GM12878 (cell line): ENCODE measurements around the gene KDM5B. TPM values are rescaled to one million over a fixed set of nuclear protein-coding genes. Genes with fewer than 3 reads are reported as not detected.

Experiments used
- ATAC-seq: fragments of 200-7000 bp; cut with Tn5 transposase; 3 replicates; pipeline ENCODE4 v1.9.1; 2020; ENCODE audit warnings: mild to moderate bottlenecking, moderate library complexity
- BruUV-seq: library from RNA; stranded (reverse); fragments of 400-500 nt; replicated peaks from 2 replicates; lab custom pipeline; 2021; lab: Mats Ljungman, UMichigan
- CTCF ChIA-PET: fragments of 300-600 bp; sonication (Branson Sonifier 250); formaldehyde crosslinking; extraction: SDS; loops from one replicate; lab custom pipeline; 2021; ENCODE audit warnings: inconsistent platforms; lab: Yijun Ruan, JAX
- POLR2A ChIA-PET: fragments of 350-600 bp; formaldehyde crosslinking; extraction: SDS; loops from one replicate; lab custom pipeline; 2021; ENCODE audit warnings: inconsistent platforms; lab: Charles Lee
- RAD21 ChIA-PET: fragments of 300-600 bp; sonication (Branson Sonifier 250); formaldehyde crosslinking; loops from one replicate; lab custom pipeline; 2023; ENCODE audit warnings: antibody characterized with exemption; ENCODE audit not compliant: unreplicated experiment; lab: Charles Lee
- SMC1A ChIA-PET: fragments of 300-600 bp; sonication (Branson Sonifier 250); formaldehyde crosslinking; loops from one replicate; lab custom pipeline; 2023; ENCODE audit not compliant: unreplicated experiment, uncharacterized antibody; lab: Charles Lee
- DNase-seq: peaks from one replicate; pipeline ENCODE4 v3.0.0-alpha.2; 2011; ENCODE audit warnings: low read depth, low spot score
- FAIRE-seq: peaks from 3 replicates; lab custom pipeline; 2011; peaks lifted over from hg19 to GRCh38; lab: Jason Lieb, UNC
- H2AFZ ChIP-seq: 2 replicates; pipeline ENCODE4 v1.6.0; 2011; ENCODE audit warnings: low read depth, low read length, control low read depth; ENCODE audit not compliant: control insufficient read depth
- H3K27ac ChIP-seq: 2 replicates; pipeline ENCODE4 v1.5.1; 2011; ENCODE audit warnings: control low read depth; ENCODE audit not compliant: control insufficient read depth, insufficient read depth
- H3K27me3 ChIP-seq, 2 experiments: replicated peaks in 1 of 2; 2 replicates each; pipeline versions ENCODE4 v1.6.0 to v1.6.1; 2011; ENCODE audit warnings: low read length in 1 of 2; ENCODE audit not compliant: control insufficient read depth in 2 of 2, insufficient read depth in 2 of 2
- H3K36me3 ChIP-seq, 2 experiments: 2 replicates each; pipeline ENCODE4 v1.5.1; 2011; ENCODE audit warnings: low read length in 1 of 2; ENCODE audit not compliant: control insufficient read depth in 2 of 2, insufficient read depth in 2 of 2
- H3K4me1 ChIP-seq: 2 replicates; pipeline ENCODE4 v1.6.1; 2011; ENCODE audit warnings: mild to moderate bottlenecking, low read length, moderate library complexity, mixed read lengths; ENCODE audit not compliant: control insufficient read depth, insufficient read depth
- H3K4me2 ChIP-seq: 2 replicates; pipeline ENCODE4 v1.6.0; 2011; ENCODE audit warnings: control low read depth; ENCODE audit not compliant: control insufficient read depth, insufficient read depth
- H3K4me3 ChIP-seq: fragments of 200-600 bp; sonication (generic); 2 replicates; pipeline ENCODE4 v1.5.1; 2016
- H3K79me2 ChIP-seq: 2 replicates; pipeline ENCODE4 v1.6.0; 2011; ENCODE audit warnings: low read length; ENCODE audit not compliant: control insufficient read depth, insufficient read depth
- H3K9ac ChIP-seq: 2 replicates; pipeline ENCODE4 v1.8.0; 2011; ENCODE audit warnings: low read length, control low read depth, mixed read lengths; ENCODE audit not compliant: control insufficient read depth, insufficient read depth
- H3K9me3 ChIP-seq: replicated peaks from 3 replicates; pipeline ENCODE4 v1.5.1; 2011; ENCODE audit warnings: mild to moderate bottlenecking, low read length; ENCODE audit not compliant: control insufficient read depth, insufficient read depth
- H4K20me1 ChIP-seq: 2 replicates; pipeline ENCODE4 v1.6.0; 2011; ENCODE audit not compliant: control insufficient read depth, insufficient read depth
- BCL11A ChIP-seq: IDR thresholded peaks from 2 replicates; pipeline ENCODE4 v1.6.1; 2011; ENCODE audit warnings: low read depth, low read length
- CHD4 ChIP-seq: fragments of 200-600 bp; sonication (generic); IDR thresholded peaks from 2 replicates; pipeline ENCODE4 v1.6.1; 2016; ENCODE audit warnings: mild to moderate bottlenecking
- HDAC2 ChIP-seq: fragments of 200-600 bp; sonication (generic); IDR thresholded peaks from 2 replicates; pipeline ENCODE4 v1.6.1; 2017
- IKZF1 ChIP-seq: fragments of 450-650 bp; conservative IDR thresholded peaks from 2 replicates; pipeline ENCODE4 v1.6.1; 2017; ENCODE audit warnings: antibody characterized with exemption, mild to moderate bottlenecking
- JUND ChIP-seq: IDR thresholded peaks from 2 replicates; pipeline ENCODE4 v1.6.1; 2012; ENCODE audit warnings: low read depth, mild to moderate bottlenecking, low read length, improper control_type of control experiment, moderate library complexity
- RBBP5 ChIP-seq: fragments of 200-600 bp; sonication (generic); conservative IDR thresholded peaks from 2 replicates; pipeline ENCODE4 v1.6.1; 2016
- RELB ChIP-seq: fragments of 450-650 bp; IDR thresholded peaks from 2 replicates; pipeline ENCODE4 v1.6.1; 2017; ENCODE audit warnings: low read depth, mild to moderate bottlenecking, moderate library complexity
- SMAD1 ChIP-seq: fragments of 450-650 bp; IDR thresholded peaks from 2 replicates; pipeline ENCODE4 v1.6.1; 2018; ENCODE audit warnings: mild to moderate bottlenecking, low read depth; ENCODE audit not compliant: partially characterized antibody
- SUPT20H ChIP-seq: IDR thresholded peaks from 2 replicates; pipeline ENCODE4 v1.6.1; 2011; ENCODE audit warnings: low read depth, mild to moderate bottlenecking, low read length, moderate library complexity, borderline replicate concordance; ENCODE audit not compliant: control insufficient read depth
- ZNF24 ChIP-seq: fragments of 450-650 bp; IDR thresholded peaks from 2 replicates; pipeline ENCODE4 v1.6.1; 2017; ENCODE audit warnings: antibody characterized with exemption, mild to moderate bottlenecking
- WGBS: methylation state at CpG from one replicate; pipeline ENCODE4 v1.1.6; 2016; ENCODE audit warnings: low lambda C conversion rate; ENCODE audit not compliant: insufficient replicate concordance, insufficient coverage; ENCODE audit errors: missing lambda C conversion rate; 5-methylcytosine and 5-hydroxymethylcytosine counted together
- in situ Hi-C: fragments of 300-500 bp; cut with MboI; formaldehyde crosslinking; loops from 9 replicates; pipeline ENCODE4 v1.14.3; 2018; ENCODE audit warnings: mixed read lengths
- intact Hi-C: fragments of 100-400 bp; cut with micrococcal nuclease; formaldehyde crosslinking; loops from one replicate; pipeline ENCODE4 v1.14.2; 2022; ENCODE audit not compliant: unreplicated experiment
- polyA plus RNA-seq, 11 experiments: library from polyadenylated mRNA; depleted of rRNA in 4 of 11; unstranded in 6 of 11; stranded (reverse) in 5 of 11; fragments of >200 nt; fragmentation: Nextera tagmentation in 4 of 11; fragmentation: Illumina TruSeq in 1 of 11; extraction: Ambion mirVana in 4 of 11; extraction: Trizol in 1 of 11; gene quantifications; 1 replicate in 1 of 11; 2 replicates in 10 of 11; pipeline versions ENCODE4 v1.2.1 to v1.2.3, GENCODE V29; 2011 to 2016; ENCODE audit warnings: inconsistent platforms in 2 of 11, missing spikeins in 2 of 11, low read depth in 1 of 11
- total RNA-seq, 4 experiments: library from RNA; depleted of rRNA in 3 of 4; stranded (reverse); fragments of >200 nt in 3 of 4; fragmentation: Illumina TruSeq in 1 of 4; extraction: Trizol in 1 of 4; gene quantifications; 2 replicates each; pipeline versions ENCODE4 v1.2.1 to v1.2.3, GENCODE V29; 2013 to 2021
- TF ChIP-seq, protein P1 (sequence below): fragments of 450-650 bp; formaldehyde crosslinking; IDR thresholded peaks from 2 replicates; pipeline ENCODE4 v1.5.0; 2022; ENCODE audit warnings: mild to moderate bottlenecking, missing genetic modification characterization
- TF ChIP-seq, protein P2 (sequence below): fragments of 450-650 bp; IDR thresholded peaks from 2 replicates; pipeline ENCODE4 v1.6.1; 2016; ENCODE audit warnings: mild to moderate bottlenecking, moderate library complexity, borderline replicate concordance

The KDM5B gene
- total and polyA plus RNA-seq, 10 of the 15 experiments (the other 5 are each of a cell fraction or from before 2014, with no cell fraction given): 1.7 to 26.6 (median 8.1) TPM

GRCh38 chr1:202688401-202688800 lies 119.8 kb downstream of the KDM5B start:
- in situ Hi-C loops (no loop called here), intact Hi-C loops (no loop called here)
- Histone ChIP-seq H3K9ac (no peak overlapping the region), H2AFZ (no peak overlapping the region), H3K4me3 (no peak overlapping the region), H3K9me3 (no peaks in the 10 kb centered on the region), H3K27ac (no peak overlapping the region), H3K4me1 (no peaks in the 10 kb centered on the region), H3K27me3 (peaks cover 0 to 4% of the 10 kb centered on the region in 2 experiments; a peak in 3 of 4 replicates), H3K36me3 (no peaks in the 10 kb centered on the region), H3K79me2 (no peaks in the 10 kb centered on the region), H4K20me1 (no peaks in the 10 kb centered on the region), H3K4me2 (no peak overlapping the region)
- ChIA-PET POLR2A (no interaction called here), SMC1A (no interaction called here), RAD21 (no interaction called here), CTCF (interaction anchor here (0.7 kb wide), 1 partner anchor 133 kb away, joined by 3 read pairs; no protein-coding TSS in a partner anchor)
- DNase-seq (no peak), ATAC-seq (no peak), FAIRE-seq (no peak)
- BruUV-seq: no TSS peak
- WGBS: 8% methylated on average over 7 of the region's 7 CpGs
- TF ChIP-seq CHD4 (no peak), HDAC2 (no peak), SMAD1 (no peak), RELB (no peak), BCL11A (no peak), SUPT20H (no peak), ZNF24 (no peak), IKZF1 (no peak), RBBP5 (no peak), JUND (no peak)
- TF ChIP-seq, protein P1, sequence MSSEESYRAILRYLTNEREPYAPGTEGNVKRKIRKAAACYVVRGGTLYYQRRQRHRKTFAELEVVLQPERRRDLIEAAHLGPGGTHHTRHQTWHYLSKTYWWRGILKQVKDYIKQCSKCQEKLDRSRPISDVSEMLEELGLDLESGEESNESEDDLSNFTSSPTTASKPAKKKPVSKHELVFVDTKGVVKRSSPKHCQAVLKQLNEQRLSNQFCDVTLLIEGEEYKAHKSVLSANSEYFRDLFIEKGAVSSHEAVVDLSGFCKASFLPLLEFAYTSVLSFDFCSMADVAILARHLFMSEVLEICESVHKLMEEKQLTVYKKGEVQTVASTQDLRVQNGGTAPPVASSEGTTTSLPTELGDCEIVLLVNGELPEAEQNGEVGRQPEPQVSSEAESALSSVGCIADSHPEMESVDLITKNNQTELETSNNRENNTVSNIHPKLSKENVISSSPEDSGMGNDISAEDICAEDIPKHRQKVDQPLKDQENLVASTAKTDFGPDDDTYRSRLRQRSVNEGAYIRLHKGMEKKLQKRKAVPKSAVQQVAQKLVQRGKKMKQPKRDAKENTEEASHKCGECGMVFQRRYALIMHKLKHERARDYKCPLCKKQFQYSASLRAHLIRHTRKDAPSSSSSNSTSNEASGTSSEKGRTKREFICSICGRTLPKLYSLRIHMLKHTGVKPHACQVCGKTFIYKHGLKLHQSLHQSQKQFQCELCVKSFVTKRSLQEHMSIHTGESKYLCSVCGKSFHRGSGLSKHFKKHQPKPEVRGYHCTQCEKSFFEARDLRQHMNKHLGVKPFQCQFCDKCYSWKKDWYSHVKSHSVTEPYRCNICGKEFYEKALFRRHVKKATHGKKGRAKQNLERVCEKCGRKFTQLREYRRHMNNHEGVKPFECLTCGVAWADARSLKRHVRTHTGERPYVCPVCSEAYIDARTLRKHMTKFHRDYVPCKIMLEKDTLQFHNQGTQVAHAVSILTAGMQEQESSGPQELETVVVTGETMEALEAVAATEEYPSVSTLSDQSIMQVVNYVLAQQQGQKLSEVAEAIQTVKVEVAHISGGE (CRISPR knock-in tag): no peak
- TF ChIP-seq, protein P2, sequence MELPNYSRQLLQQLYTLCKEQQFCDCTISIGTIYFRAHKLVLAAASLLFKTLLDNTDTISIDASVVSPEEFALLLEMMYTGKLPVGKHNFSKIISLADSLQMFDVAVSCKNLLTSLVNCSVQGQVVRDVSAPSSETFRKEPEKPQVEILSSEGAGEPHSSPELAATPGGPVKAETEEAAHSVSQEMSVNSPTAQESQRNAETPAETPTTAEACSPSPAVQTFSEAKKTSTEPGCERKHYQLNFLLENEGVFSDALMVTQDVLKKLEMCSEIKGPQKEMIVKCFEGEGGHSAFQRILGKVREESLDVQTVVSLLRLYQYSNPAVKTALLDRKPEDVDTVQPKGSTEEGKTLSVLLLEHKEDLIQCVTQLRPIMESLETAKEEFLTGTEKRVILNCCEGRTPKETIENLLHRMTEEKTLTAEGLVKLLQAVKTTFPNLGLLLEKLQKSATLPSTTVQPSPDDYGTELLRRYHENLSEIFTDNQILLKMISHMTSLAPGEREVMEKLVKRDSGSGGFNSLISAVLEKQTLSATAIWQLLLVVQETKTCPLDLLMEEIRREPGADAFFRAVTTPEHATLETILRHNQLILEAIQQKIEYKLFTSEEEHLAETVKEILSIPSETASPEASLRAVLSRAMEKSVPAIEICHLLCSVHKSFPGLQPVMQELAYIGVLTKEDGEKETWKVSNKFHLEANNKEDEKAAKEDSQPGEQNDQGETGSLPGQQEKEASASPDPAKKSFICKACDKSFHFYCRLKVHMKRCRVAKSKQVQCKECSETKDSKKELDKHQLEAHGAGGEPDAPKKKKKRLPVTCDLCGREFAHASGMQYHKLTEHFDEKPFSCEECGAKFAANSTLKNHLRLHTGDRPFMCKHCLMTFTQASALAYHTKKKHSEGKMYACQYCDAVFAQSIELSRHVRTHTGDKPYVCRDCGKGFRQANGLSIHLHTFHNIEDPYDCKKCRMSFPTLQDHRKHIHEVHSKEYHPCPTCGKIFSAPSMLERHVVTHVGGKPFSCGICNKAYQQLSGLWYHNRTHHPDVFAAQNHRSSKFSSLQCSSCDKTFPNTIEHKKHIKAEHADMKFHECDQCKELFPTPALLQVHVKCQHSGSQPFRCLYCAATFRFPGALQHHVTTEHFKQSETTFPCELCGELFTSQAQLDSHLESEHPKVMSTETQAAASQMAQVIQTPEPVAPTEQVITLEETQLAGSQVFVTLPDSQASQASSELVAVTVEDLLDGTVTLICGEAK: no peak
